Epithelial cell of proximal tubule (primary cell): ENCODE measurements around the gene EHD2. TPM values are rescaled to one million over a fixed set of nuclear protein-coding genes. Genes with fewer than 3 reads are reported as not detected.

ENCODE experiments used
- DNase-seq: peaks from one replicate; pipeline ENCODE4 v3.0.0-alpha.2; 2011; ENCODE audit warnings: low read depth
- H3K4me3 ChIP-seq: 2 replicates; pipeline ENCODE4 v1.5.1; 2011; ENCODE audit warnings: low read depth, mild to moderate bottlenecking, low read length
- total RNA-seq: library from RNA; depleted of rRNA; stranded (reverse); fragments of >200 nt; gene quantifications from 2 replicates; pipeline ENCODE4 v1.2.3, GENCODE V29; 2015
- TF ChIP-seq, protein P1 (sequence below): conservative IDR thresholded peaks from 2 replicates; pipeline ENCODE4 v1.5.1; 2012; ENCODE audit warnings: low read depth, mild to moderate bottlenecking, low read length

The EHD2 gene
- total RNA-seq, 1 donor from 2014 or later: 58.9 TPM

- no peak overlapping the region for H3K4me3 ChIP-seq
- no peak for DNase-seq
- TF ChIP-seq, protein P1, sequence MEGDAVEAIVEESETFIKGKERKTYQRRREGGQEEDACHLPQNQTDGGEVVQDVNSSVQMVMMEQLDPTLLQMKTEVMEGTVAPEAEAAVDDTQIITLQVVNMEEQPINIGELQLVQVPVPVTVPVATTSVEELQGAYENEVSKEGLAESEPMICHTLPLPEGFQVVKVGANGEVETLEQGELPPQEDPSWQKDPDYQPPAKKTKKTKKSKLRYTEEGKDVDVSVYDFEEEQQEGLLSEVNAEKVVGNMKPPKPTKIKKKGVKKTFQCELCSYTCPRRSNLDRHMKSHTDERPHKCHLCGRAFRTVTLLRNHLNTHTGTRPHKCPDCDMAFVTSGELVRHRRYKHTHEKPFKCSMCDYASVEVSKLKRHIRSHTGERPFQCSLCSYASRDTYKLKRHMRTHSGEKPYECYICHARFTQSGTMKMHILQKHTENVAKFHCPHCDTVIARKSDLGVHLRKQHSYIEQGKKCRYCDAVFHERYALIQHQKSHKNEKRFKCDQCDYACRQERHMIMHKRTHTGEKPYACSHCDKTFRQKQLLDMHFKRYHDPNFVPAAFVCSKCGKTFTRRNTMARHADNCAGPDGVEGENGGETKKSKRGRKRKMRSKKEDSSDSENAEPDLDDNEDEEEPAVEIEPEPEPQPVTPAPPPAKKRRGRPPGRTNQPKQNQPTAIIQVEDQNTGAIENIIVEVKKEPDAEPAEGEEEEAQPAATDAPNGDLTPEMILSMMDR: no peak
Observed at GRCh38 chr19:47755065-47755761, 42.0 kb downstream of the EHD2 start.

DNA sequence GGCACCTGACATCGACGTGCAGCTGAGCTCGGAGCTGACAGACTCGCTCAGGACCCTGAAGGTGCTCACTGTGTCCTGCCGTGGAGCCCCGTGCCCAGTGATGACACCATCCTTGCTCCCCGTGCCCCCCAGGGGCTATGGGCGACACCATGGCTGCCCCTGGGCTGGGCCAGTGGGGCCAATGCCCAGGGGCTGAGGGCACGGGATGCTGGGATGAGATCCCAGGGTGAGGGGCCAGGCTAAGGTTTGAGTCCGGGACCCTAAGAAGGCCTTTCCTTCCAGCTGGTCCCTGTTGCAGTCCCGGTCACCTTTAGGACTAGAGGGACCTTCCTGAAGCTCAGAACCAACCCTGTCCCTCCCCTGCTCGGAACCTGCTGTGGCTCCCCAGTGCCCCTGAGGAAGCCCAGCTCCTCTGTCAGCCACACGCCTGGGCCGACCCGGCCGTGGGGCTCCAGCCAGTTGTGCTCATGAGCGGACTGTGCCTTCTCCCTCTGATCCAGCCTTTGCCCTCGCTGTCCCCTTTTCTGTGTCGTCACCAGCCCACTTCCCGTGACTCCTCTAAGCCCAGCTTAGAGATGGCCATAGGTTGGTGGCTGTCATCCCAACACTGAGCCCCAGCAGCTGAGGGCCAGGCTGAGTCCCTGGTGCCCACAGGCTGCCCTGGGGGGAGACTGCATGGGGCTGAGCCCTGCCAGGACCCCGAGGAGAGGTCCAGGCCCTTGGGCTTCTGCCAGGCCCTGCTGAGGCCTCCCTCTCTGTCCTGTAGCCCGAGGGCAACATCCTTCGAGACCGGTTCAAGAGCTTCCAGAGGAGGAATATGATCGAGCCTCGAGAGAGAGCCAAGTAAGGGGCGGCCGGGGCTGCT lies 42.8 kb downstream of the EHD2 start:
- no peak for DNase-seq
- TF ChIP-seq, protein P1: no peak
- no peak overlapping the region for H3K4me3 ChIP-seq

DNA sequence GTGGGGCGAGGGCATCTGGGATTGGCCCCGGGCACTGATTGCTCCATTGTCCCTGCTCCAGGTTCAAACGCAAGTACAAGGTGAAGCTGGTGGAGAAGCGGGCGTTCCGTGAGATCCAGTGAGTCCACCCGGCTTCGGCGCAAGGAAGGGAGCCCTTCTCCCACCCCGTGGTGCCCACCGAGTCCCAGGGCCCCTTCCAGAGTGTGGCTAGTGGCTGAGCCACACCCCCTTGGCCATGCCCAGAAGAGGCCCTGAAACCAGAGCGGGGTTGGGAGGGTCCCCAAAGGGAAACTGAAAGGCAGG lies 43.4 kb downstream of the EHD2 start:
- TF ChIP-seq, protein P1: no peak
- no peak overlapping the region for H3K4me3 ChIP-seq
- DNase-seq: no peak

DNA sequence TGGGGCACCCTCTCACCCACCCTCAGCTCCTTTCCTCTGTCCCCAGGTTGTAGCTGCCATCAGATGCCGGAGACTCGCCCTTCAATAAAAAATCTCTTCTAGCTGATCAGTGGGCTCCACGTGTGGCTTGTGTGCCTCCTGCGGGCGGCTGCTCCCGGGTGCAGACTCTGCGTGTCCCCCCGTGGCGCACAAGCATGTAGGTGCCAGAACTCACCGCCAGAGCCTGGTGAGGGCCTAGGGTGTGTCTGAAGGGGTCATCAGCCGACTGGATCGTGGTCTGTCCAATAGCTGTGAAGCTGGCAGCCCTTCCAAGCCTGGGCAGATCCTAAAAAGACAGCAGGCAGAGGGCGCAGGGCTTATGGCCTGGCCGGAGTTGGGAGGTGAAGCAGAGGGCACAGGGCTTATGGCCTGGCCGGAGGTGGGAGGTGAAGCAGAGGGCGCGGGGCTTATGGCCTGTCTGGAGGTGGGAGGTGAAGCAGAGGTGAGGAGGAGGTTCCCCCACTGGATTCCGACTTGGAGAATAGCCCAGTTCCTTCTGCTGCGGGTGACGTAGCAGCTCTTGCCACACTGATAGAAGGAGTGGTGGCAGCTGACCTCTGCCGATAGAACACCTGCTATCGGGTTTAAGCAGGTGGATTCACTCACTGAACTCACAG lies 43.9 kb downstream of the EHD2 start:
- no peak for DNase-seq
- no peak overlapping the region for H3K4me3 ChIP-seq
- TF ChIP-seq, protein P1: no peak

GRCh38 chr19:47757617-47758442 lies 44.6 kb downstream of the EHD2 start:
- TF ChIP-seq, protein P1: no peak
- no peak for DNase-seq
- no peak overlapping the region for H3K4me3 ChIP-seq

GRCh38 chr19:47758443-47758804 lies 45.2 kb downstream of the EHD2 start:
- no peak overlapping the region for H3K4me3 ChIP-seq
- TF ChIP-seq, protein P1: no peak
- no peak for DNase-seq
